Activated T-cell treated with anti-CD3 and anti-CD28 coated beads for 48 hours (primary cell): ENCODE data around the gene COPZ2.
A peak's percentile ranks its signal among the peaks of the same experiment; 100 is the strongest.
"Not testable (repeated sequence)": the region's sequence is repeated elsewhere in the genome, so short reads cannot be mapped to it uniquely, and the experiment has no call there.

Experiments used
- DNase-seq: peaks from one replicate; pipeline ENCODE4 v3.0.0-alpha.2; 2020; ENCODE audit warnings: low read depth

COPZ2 gene

DNA sequence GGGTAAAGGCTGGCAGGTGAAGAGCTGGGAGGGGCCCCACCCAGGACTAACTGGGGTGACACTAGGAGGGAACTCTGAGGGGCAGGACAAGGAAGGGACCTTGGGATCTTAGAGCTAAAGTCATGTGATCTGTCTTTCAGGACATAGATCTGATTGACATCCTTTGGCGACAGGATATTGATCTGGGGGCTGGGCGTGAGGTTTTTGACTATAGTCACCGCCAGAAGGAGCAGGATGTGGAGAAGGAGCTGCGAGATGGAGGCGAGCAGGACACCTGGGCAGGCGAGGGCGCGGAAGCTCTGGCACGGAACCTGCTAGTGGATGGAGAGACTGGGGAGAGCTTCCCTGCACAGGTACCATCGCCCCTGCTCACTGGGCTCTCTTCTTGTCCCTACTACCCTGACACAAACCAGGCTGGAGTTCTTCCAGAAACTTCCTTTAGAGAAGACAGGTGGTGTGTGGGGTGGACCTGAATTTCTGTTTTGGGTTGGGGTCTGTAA, 18.7 kb upstream of the COPZ2 start:
- no peak for DNase-seq

DNA sequence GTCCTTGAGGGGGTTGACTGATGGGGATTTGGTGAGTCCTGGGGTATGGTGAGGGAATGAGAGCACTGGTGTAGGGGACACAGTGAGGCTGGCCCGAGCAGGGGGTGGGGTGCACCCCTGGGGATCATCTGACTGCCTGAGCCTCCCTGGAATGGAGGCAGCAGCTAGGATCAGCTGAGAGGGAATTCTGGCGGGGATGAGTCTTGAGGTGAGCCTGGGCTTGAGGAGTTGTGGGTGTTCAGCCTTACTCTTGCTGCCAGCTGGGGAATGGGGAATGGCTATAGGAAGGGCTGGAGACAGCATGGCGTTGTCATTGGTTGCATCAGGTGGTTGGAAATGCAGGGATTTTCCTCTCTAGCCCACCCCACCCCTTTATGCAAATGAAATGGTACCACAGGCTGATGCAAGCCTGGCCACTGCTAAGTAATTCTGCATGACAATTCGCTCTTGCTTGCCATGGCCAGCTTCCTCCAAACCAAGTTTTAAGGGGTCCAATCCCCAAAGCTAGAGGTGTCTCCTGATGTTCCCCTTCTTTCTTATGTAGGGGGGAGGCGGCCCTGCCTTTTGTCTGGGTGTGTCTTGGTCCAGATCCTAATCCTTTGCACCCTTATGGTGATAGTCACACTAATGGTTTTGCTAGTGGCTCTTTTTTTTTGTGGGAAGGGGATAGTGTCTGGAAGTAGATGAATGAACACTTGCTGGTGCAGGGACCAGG, 18.1 kb upstream of the COPZ2 start:
- DNase-seq, result peak; percentile 36

- DNase-seq, result no peak
Observed at GRCh38 chr17:48054238-48055185, 16.9 kb upstream of the COPZ2 start.

- DNase-seq, result no peak
Observed at GRCh38 chr17:48053758-48054237, 16.2 kb upstream of the COPZ2 start.

- no peak for DNase-seq
Observed at GRCh38 chr17:48052956-48053757, 15.6 kb upstream of the COPZ2 start.

GRCh38 chr17:48051706-48052486, 14.3 kb upstream of the COPZ2 start:
- no peak for DNase-seq

GRCh38 chr17:48051283-48051682, 13.7 kb upstream of the COPZ2 start:
- no peak for DNase-seq

DNA sequence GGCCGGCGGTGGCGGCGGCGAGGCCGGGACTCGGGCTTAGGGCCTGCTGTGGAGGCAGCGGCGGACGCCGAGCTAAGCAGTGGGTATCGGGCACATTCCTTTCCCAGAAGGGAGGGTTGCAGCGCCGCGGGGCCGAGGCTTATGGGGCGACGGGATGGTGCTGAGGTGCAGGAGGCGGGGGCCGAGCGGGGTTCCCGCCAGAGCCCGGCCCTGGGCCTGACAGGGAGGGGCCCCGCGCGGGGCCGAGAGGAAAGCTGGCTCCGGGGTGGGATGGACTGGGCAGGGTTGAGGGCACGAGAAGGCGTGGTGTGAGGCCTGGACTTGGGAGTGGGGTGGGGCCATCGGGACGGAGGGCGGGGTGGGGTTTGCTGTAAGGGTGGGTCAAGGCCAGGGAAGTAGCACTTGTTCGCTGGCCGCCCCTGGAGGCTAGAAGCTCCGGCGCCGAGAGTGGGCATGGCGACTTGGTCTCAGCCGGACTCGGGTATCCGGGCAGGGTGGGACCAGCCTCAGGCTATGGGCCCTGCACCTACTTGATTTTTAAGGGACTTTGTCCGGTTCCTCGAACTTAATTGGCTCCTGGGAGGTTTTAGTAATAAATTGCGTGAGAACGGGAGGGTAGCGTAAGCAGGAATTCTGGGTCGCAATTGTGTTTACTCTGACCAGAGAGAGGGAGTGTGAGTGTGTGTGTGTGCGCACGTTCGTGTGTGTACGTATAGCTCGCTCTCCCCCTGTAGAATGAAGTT, 11.0 kb upstream of the COPZ2 start:
- DNase-seq, result no peak

GRCh38 chr17:48047741-48048383, 10.3 kb upstream of the COPZ2 start, which contains the start of gene NFE2L1:
Gene NFE2L1, plus strand, starts transcription at chr17:48048359. Its CDS starts 2,760 bp downstream, at chr17:48051119.
- peak; percentile 95 for DNase-seq

DNA sequence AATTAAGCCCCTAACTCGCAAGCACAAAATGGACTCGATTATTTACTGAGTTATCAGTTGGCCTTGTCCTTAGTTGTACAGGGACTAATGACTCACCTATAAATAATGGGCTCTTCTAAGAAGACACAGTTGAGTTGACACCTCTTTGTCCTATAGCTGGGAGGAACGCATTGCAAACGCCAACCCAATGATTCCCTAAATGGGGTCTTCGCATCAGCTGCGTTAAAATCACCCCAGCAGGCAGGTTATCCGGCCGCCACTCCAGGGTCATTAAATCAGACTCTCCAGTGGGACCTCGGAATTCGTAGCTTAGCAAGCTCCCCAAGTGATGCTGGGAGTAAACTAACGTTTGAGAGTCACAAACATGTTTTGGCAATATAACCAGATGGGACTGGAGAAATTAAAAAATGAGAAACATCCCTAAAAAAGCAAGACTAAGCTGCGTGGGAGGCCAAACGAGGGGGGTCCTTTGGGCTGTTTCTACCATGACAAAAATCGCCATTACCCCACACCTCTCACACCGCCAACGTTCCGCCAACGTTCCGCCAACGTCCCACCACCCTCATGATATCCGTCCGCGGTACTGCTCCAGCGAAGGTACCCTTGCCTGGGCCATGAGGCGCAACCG, 9.6 kb upstream of the COPZ2 start:
- no peak for DNase-seq

DNA sequence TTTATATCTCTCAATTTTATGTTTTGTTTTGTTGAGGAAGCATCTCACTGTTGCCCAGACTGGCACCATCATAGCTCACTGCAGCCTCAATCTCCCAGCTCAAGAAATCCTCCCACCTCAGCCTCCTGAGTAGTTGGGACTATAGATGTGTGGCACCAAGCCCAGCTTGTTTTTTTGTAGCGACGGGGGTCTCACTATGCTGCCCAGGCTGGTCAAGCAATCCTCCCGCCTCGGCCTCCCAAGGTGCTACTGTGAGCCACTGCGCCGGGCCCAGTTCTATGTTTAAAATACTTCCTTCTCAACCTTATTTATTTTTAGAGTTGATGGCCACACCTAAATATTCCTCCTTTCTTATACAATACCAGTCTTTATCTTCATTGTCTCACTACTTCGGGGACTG, 8.7 kb upstream of the COPZ2 start:
- no peak for DNase-seq

- no peak for DNase-seq
Observed at GRCh38 chr17:48045316-48046001, 7.9 kb upstream of the COPZ2 start.

- DNase-seq, result no peak
Observed at GRCh38 chr17:48044851-48045250, 7.3 kb upstream of the COPZ2 start.

- no peak for DNase-seq
Observed at GRCh38 chr17:48043176-48043575, 5.6 kb upstream of the COPZ2 start.

GRCh38 chr17:48038687-48039086, 1.1 kb upstream of the COPZ2 start:
- no peak for DNase-seq

DNA sequence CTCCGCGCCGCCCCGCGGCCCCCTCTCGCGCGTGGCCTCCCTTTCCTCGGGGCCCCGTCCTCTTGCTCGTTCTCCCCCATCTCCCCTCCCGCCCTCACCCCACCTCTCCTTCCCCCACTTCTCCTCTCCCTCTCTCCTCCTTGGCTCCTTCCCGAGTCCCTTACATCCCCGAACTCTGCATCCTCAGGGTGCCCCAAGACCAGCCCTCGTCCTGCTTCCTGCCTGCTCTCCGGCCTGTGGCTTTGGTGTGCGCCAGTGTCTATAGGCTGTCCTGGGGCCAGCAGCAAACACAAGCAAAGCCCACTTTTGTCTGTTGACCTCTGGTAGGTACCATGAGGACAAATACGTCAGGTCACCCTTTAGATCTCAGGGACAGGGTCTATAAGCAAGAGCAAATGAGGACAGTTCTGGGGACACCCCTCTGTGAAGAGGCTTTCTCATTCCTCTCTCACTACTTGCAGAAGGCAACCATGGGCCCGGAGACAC, 284 bp upstream of the COPZ2 start:
- no peak for DNase-seq

- no peak for DNase-seq
Observed at GRCh38 chr17:48036693-48037035, 933 bp downstream of the COPZ2 start.

- not testable (repeated sequence) for DNase-seq
Observed at GRCh38 chr17:48034734-48035133, 2.9 kb downstream of the COPZ2 start.

- DNase-seq, result no peak
Observed at GRCh38 chr17:48031966-48032365, 5.6 kb downstream of the COPZ2 start.
